KMS-11 (cell line): ENCODE data around the gene NGEF.

Experiments
- H2AFZ ChIP-seq: fragments of 200-600 bp; sonication (generic); 2 replicates; pipeline ENCODE4 v1.6.1; 2016; ENCODE audit warnings: antibody characterized with exemption, mixed run types, low read depth
- H3K27ac ChIP-seq: fragments of 200-600 bp; sonication (generic); 2 replicates; pipeline ENCODE4 v1.6.1; 2016; ENCODE audit warnings: mild to moderate bottlenecking, mixed run types
- H3K27me3 ChIP-seq: fragments of 200-600 bp; sonication (generic); 2 replicates; pipeline ENCODE4 v1.6.1; 2017; ENCODE audit warnings: mild to moderate bottlenecking, low read depth, mixed run types, moderate library complexity; ENCODE audit not compliant: insufficient read depth
- H3K36me3 ChIP-seq: fragments of 200-600 bp; sonication (generic); 2 replicates; pipeline ENCODE4 v1.6.1; 2017; ENCODE audit warnings: mild to moderate bottlenecking, mixed run types; ENCODE audit not compliant: insufficient read depth
- H3K4me1 ChIP-seq: fragments of 200-600 bp; sonication (generic); 2 replicates; pipeline ENCODE4 v1.6.1; 2016; ENCODE audit warnings: mild to moderate bottlenecking, low read depth, mixed run types; ENCODE audit not compliant: poor library complexity, severe bottlenecking
- H3K4me2 ChIP-seq: fragments of 200-600 bp; sonication (generic); 2 replicates; pipeline ENCODE4 v1.7.0; 2016; ENCODE audit warnings: mild to moderate bottlenecking, mixed run types
- H3K4me3 ChIP-seq: fragments of 200-600 bp; sonication (generic); IDR thresholded peaks from 2 replicates; pipeline ENCODE4 v1.6.1; 2017; ENCODE audit warnings: low read depth, low read length, mixed read lengths; ENCODE audit not compliant: insufficient read depth
- H3K79me2 ChIP-seq: fragments of 200-600 bp; sonication (generic); 2 replicates; pipeline ENCODE4 v1.6.1; 2016; ENCODE audit warnings: low read depth, mixed run types; ENCODE audit not compliant: insufficient read depth
- H3K9ac ChIP-seq: fragments of 200-600 bp; sonication (generic); 2 replicates; pipeline ENCODE4 v1.6.1; 2016; ENCODE audit warnings: mild to moderate bottlenecking, mixed run types
- H4K20me1 ChIP-seq: fragments of 200-600 bp; sonication (generic); 2 replicates; pipeline ENCODE4 v1.6.1; 2016; ENCODE audit warnings: mild to moderate bottlenecking, mixed run types; ENCODE audit not compliant: insufficient read depth
- TF ChIP-seq, protein P1 (sequence below): fragments of 200-600 bp; sonication (generic); conservative IDR thresholded peaks from 2 replicates; pipeline ENCODE4 v1.6.1; 2017; ENCODE audit warnings: low read depth, mild to moderate bottlenecking, antibody characterized with exemption, low read length, moderate library complexity, mixed read lengths

The NGEF gene

DNA sequence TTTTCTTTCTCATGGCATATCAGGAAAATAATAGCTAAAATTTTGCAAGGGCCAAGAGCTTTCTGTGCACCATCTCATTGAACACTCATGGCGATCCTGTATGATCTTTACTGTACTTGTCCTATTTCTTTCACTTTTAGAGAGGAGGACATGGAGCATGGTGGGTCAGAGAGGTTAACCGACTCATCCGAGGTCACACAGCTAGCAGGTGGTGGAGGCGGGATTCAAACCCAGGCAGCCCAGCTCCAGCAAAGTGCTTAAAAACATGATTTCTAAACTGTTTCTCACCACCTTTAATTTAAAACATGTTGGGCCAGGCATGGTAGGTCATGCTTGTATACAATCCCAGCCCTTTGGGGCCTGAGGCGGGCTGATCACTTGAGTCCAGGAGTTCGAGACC is 6.4 kb downstream of the NGEF start:
- TF ChIP-seq, protein P1, sequence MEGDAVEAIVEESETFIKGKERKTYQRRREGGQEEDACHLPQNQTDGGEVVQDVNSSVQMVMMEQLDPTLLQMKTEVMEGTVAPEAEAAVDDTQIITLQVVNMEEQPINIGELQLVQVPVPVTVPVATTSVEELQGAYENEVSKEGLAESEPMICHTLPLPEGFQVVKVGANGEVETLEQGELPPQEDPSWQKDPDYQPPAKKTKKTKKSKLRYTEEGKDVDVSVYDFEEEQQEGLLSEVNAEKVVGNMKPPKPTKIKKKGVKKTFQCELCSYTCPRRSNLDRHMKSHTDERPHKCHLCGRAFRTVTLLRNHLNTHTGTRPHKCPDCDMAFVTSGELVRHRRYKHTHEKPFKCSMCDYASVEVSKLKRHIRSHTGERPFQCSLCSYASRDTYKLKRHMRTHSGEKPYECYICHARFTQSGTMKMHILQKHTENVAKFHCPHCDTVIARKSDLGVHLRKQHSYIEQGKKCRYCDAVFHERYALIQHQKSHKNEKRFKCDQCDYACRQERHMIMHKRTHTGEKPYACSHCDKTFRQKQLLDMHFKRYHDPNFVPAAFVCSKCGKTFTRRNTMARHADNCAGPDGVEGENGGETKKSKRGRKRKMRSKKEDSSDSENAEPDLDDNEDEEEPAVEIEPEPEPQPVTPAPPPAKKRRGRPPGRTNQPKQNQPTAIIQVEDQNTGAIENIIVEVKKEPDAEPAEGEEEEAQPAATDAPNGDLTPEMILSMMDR, result no peak
- no peaks in the 10 kb centered on the region for H3K36me3 ChIP-seq
- no peak overlapping the region for H3K9ac ChIP-seq
- H4K20me1 ChIP-seq, result no peaks in the 10 kb centered on the region
- no peak overlapping the region for H2AFZ ChIP-seq
- H3K4me2 ChIP-seq, result no peak overlapping the region
- H3K4me3 ChIP-seq, result no peak overlapping the region
- H3K27ac ChIP-seq, result no peak overlapping the region
- H3K27me3 ChIP-seq, result no peaks in the 10 kb centered on the region
- H3K79me2 ChIP-seq, result no peaks in the 10 kb centered on the region
- no peaks in the 10 kb centered on the region for H3K4me1 ChIP-seq

DNA sequence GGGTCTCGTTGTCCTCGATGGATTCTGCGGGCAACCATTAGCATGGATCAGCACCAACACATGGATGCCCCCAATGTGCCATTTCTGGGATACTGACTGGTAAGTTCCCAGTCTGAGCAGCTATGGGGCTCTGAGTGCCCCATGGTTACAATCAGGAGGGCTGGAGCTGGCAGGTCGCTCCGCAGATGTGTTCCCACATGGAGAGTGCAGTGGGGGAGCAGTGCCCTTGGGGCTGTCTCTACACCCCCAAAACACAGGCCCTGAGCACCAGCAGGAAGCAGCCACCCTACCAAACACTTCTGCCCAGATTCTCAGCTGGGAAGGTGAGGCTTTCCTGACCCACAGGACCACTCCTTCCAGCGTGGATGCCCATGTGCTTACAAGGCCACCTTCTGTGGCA is 8.0 kb downstream of the NGEF start:
- H3K4me3 ChIP-seq, result no peak overlapping the region

DNA sequence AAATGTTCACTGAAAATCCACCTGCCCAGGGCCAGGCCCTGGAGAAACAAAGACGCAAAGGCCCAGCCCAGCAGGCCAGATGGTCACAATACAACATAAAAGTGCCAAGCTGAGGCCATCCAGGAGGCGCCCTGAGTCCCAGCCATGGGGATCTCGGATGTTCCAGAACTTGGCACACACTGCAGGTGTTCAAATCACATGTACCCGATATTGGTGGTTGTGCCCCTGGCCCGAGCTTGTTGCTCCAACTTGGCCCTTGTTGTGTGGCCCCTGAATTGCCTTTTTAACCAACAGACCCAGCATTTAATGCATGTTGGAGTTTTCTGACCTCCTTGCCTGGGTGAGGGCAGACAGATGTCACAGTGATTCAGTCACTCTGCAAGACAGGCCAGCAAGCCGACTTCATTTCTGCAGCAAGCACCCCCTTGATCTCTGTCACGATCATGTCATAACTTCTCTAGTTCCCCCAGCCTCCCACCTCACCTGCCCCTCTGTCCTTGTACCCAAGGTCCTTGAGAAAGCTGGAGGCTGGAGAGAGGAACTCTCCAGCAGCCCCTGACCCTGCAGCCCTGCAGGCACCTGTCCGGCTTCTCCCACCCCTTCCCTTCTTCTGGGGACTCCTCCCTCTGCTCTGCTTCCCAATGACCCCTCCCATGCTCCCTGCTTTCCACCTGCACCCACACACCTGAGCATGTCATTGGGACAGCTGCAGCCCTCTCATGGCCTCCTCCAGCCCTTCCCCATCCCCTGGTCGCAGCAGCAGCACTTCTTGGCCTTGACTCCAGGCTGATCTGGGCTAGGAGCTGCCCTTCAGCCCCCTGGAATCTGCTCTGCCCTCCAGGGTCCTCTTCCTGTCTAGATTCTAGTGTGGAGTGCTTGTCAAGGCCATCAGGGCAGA is 9.1 kb downstream of the NGEF start:
- no peak overlapping the region for H2AFZ ChIP-seq

More for the DNA sequence above, 8.0 kb downstream of the NGEF start:
- H3K27ac ChIP-seq, result no peak overlapping the region
- H3K4me1 ChIP-seq, result no peaks in the 10 kb centered on the region
- H3K4me2 ChIP-seq, result no peak overlapping the region
- H3K27me3 ChIP-seq, result no peaks in the 10 kb centered on the region
- no peaks in the 10 kb centered on the region for H3K36me3 ChIP-seq
- TF ChIP-seq, protein P1, result no peak
- H3K9ac ChIP-seq, result no peak overlapping the region
- no peak overlapping the region for H2AFZ ChIP-seq
- H4K20me1 ChIP-seq, result no peaks in the 10 kb centered on the region
- H3K79me2 ChIP-seq, result no peaks in the 10 kb centered on the region

DNA sequence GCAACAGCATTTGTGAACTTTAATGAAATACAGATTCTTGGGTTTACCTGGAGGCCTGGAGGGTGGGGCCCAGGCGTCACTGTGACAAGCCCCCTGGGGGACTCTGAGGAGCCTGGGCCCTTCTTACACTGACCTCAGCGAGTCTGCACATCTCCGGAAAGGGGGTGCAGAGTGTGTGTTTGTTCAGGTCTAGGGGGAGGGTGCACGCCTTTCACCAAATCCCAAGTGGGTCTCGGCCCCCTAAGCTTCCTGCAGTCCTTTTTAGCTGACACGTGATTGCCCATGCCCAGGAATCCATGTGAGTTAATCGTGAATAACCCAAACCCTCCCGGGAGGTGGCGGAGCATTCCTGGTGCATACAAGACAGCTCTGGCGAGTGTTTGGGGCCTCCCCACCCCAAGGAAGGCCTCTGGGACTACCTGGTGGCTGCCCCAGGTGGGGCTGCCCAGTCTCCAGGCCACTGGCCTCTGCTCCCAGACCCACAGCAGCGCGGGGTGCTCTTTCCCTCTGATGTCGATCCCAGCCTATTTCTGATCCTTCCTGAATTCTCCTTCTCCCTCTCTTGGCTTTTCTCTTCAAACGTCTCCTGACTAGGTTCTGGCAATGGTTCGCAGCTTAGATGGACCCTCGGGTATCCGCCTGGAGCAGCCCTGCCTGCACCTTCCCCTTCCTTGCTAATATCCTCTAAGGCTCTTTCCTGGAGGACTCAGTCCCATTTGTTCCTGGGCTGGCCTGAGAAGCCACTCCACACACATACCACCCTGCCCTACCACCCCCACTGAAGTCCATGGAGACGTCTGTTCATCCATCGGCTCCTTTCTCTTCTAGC is 10.0 kb downstream of the NGEF start:
- no peaks in the 10 kb centered on the region for H3K4me1 ChIP-seq
- no peak overlapping the region for H3K4me3 ChIP-seq
- H3K27ac ChIP-seq, result no peak overlapping the region
- no peak overlapping the region for H3K9ac ChIP-seq
- H3K27me3 ChIP-seq, result no peaks in the 10 kb centered on the region
- no peaks in the 10 kb centered on the region for H4K20me1 ChIP-seq
- no peaks in the 10 kb centered on the region for H3K36me3 ChIP-seq
- H3K79me2 ChIP-seq, result no peaks in the 10 kb centered on the region
- no peak overlapping the region for H2AFZ ChIP-seq
- no peak overlapping the region for H3K4me2 ChIP-seq
- TF ChIP-seq, protein P1, result no peak

More for the DNA sequence above, 9.1 kb downstream of the NGEF start:
- Histone ChIP-seq H4K20me1 (no peaks in the 10 kb centered on the region), H3K4me3 (no peak overlapping the region), H3K9ac (no peak overlapping the region), H3K79me2 (no peaks in the 10 kb centered on the region), H3K36me3 (no peaks in the 10 kb centered on the region), H3K27ac (no peak overlapping the region), H3K27me3 (no peaks in the 10 kb centered on the region), H3K4me2 (no peak overlapping the region), H3K4me1 (no peaks in the 10 kb centered on the region)
- TF ChIP-seq, protein P1, result no peak
